Liver (tissue), 9 donors: ENCODE results near the gene FAM98B. TPM values are rescaled to one million over a fixed set of nuclear protein-coding genes. Genes with fewer than 3 reads are reported as not detected.

Experiments
- DNase-seq: peaks from one replicate; pipeline ENCODE4 v3.0.0-alpha.2; 2017; ENCODE audit warnings: low spot score
- H3K27ac ChIP-seq, 2 donors: one replicate each; pipeline ENCODE4 v1.7.0; 2013; ENCODE audit warnings: inconsistent platforms in 2 of 2, low read length in 2 of 2, control low read depth in 1 of 2, low read depth in 1 of 2, mild to moderate bottlenecking in 1 of 2
- H3K27me3 ChIP-seq, 4 donors: one replicate each; pipeline versions ENCODE4 v1.6.1 to v1.7.0; 2013; ENCODE audit warnings: low read length in 3 of 4, inconsistent platforms in 1 of 4, mild to moderate bottlenecking in 1 of 4, moderate library complexity in 1 of 4; ENCODE audit not compliant: control insufficient read depth in 4 of 4, insufficient read depth in 4 of 4
- H3K36me3 ChIP-seq, 4 donors: one replicate each; pipeline versions ENCODE4 v1.6.1 to v1.7.0; 2013; ENCODE audit warnings: low read length in 3 of 4, mild to moderate bottlenecking in 3 of 4, low read depth in 1 of 4, moderate library complexity in 1 of 4; ENCODE audit not compliant: control insufficient read depth in 4 of 4, insufficient read depth in 3 of 4
- H3K4me1 ChIP-seq, 4 donors: one replicate each; pipeline versions ENCODE4 v1.6.1 to v1.7.0; 2013; ENCODE audit warnings: low read length in 3 of 4, mild to moderate bottlenecking in 3 of 4, moderate library complexity in 1 of 4; ENCODE audit not compliant: control insufficient read depth in 4 of 4, insufficient read depth in 4 of 4
- H3K4me3 ChIP-seq, 3 donors: one replicate each; pipeline versions ENCODE4 v1.6.1 to v1.7.0; 2013; ENCODE audit warnings: low read length in 3 of 3, control low read depth in 1 of 3, low read depth in 1 of 3, mild to moderate bottlenecking in 1 of 3
- H3K9ac ChIP-seq, 2 donors: one replicate each; pipeline ENCODE4 v1.7.0; 2013; ENCODE audit warnings: low read length in 2 of 2, mild to moderate bottlenecking in 2 of 2, moderate library complexity in 2 of 2, control low read depth in 1 of 2, low read depth in 1 of 2
- H3K9me3 ChIP-seq, 4 donors: one replicate each; pipeline versions ENCODE4 v1.6.1 to v1.7.0; 2013; ENCODE audit warnings: low read length in 3 of 4; ENCODE audit not compliant: control insufficient read depth in 4 of 4
- EGR1 ChIP-seq, 2 donors: IDR thresholded peaks; 2 replicates each; pipeline ENCODE4 v1.6.1; 2016 to 2018; ENCODE audit warnings: antibody characterized with exemption in 2 of 2, low read depth in 2 of 2
- FOXA1 ChIP-seq: IDR thresholded peaks from 2 replicates; pipeline ENCODE4 v1.6.1; 2016; ENCODE audit warnings: antibody characterized with exemption
- FOXA2 ChIP-seq: IDR thresholded peaks from 2 replicates; pipeline ENCODE4 v1.6.1; 2016; ENCODE audit warnings: antibody characterized with exemption
- GABPA ChIP-seq, 2 donors: IDR thresholded peaks in 1 of 2; conservative IDR thresholded peaks in 1 of 2; 2 replicates each; pipeline ENCODE4 v1.6.1; 2016; ENCODE audit warnings: antibody characterized with exemption in 2 of 2, mild to moderate bottlenecking in 1 of 2, moderate library complexity in 1 of 2
- HNF4A ChIP-seq, 2 donors: conservative IDR thresholded peaks; 2 replicates each; pipeline ENCODE4 v1.6.1; 2016; ENCODE audit warnings: antibody characterized with exemption in 2 of 2, mild to moderate bottlenecking in 2 of 2
- HNF4G ChIP-seq: IDR thresholded peaks from 2 replicates; pipeline ENCODE4 v1.6.1; 2016; ENCODE audit warnings: antibody characterized with exemption
- JUND ChIP-seq, 2 donors: IDR thresholded peaks; 2 replicates each; pipeline ENCODE4 v1.6.1; 2016; ENCODE audit warnings: antibody characterized with exemption in 2 of 2
- NR2F2 ChIP-seq: IDR thresholded peaks from 2 replicates; pipeline ENCODE4 v1.6.1; 2016; ENCODE audit warnings: antibody characterized with exemption
- RAD21 ChIP-seq, 2 donors: IDR thresholded peaks; 2 replicates each; pipeline ENCODE4 v1.6.1; 2016; ENCODE audit warnings: antibody characterized with exemption in 2 of 2, mild to moderate bottlenecking in 2 of 2
- REST ChIP-seq: IDR thresholded peaks from 2 replicates; pipeline ENCODE4 v1.6.1; 2016; ENCODE audit warnings: antibody characterized with exemption, mild to moderate bottlenecking
- RXRA ChIP-seq, 2 donors: IDR thresholded peaks; 2 replicates each; pipeline ENCODE4 v1.6.1; 2017 to 2018; ENCODE audit warnings: antibody characterized with exemption in 2 of 2, mild to moderate bottlenecking in 1 of 2
- SP1 ChIP-seq: IDR thresholded peaks from 2 replicates; pipeline ENCODE4 v1.6.1; 2018; ENCODE audit warnings: antibody characterized with exemption, mild to moderate bottlenecking
- TAF1 ChIP-seq: conservative IDR thresholded peaks from 2 replicates; pipeline ENCODE4 v1.6.1; 2016; ENCODE audit warnings: antibody characterized with exemption, mild to moderate bottlenecking
- YY1 ChIP-seq: IDR thresholded peaks from 2 replicates; pipeline ENCODE4 v1.6.1; 2016; ENCODE audit warnings: antibody characterized with exemption, mild to moderate bottlenecking
- WGBS: extraction: QIAGEN DNeasy Blood & Tissue Kit; methylation state at CpG from one replicate; pipeline ENCODE4 v1.1.7; 2013; 5-methylcytosine and 5-hydroxymethylcytosine counted together
- polyA plus RNA-seq, 2 donors: library from polyadenylated mRNA; stranded (reverse) in 1 of 2; unstranded in 1 of 2; fragments of 200-250 nt in 1 of 2; fragments of >200 nt in 1 of 2; fragmentation: Nextera tagmentation in 1 of 2; extraction: Ambion mirVana in 1 of 2; gene quantifications; one replicate each; pipeline versions ENCODE4 v1.2.1 to v1.2.3, GENCODE V29; 2013 to 2015
- total RNA-seq, 2 donors: library from RNA; depleted of rRNA; stranded (reverse); fragments of >200 nt; gene quantifications; one replicate each; pipeline ENCODE4 v1.2.3, GENCODE V29; 2014
- TF ChIP-seq, protein P1 (sequence below): IDR thresholded peaks from 2 replicates; pipeline ENCODE4 v1.6.1; 2016; ENCODE audit warnings: antibody characterized with exemption
- TF ChIP-seq, protein P2 (sequence below): fragments of 150-350 bp; IDR thresholded peaks from 2 replicates; pipeline ENCODE4 v1.5.1; 2017; ENCODE audit warnings: improper control_type of control experiment, low read depth, low read length; ENCODE audit not compliant: missing input control
- TF ChIP-seq, protein P3 (sequence below): IDR thresholded peaks from 2 replicates; pipeline ENCODE4 v1.6.1; 2016; ENCODE audit warnings: antibody characterized with exemption
- TF ChIP-seq, protein P4 (sequence below): IDR thresholded peaks from 2 replicates; pipeline ENCODE4 v1.6.1; 2016; ENCODE audit warnings: antibody characterized with exemption
- donor health status: healthy.
- donor health status: healthy.
- donor health status: healthy.
- donor health status: healthy.
- donor health status: healthy.

Gene FAM98B
- total and polyA plus RNA-seq, 4 donors = 1.5 to 12.2 (median 4.3) TPM

DNA sequence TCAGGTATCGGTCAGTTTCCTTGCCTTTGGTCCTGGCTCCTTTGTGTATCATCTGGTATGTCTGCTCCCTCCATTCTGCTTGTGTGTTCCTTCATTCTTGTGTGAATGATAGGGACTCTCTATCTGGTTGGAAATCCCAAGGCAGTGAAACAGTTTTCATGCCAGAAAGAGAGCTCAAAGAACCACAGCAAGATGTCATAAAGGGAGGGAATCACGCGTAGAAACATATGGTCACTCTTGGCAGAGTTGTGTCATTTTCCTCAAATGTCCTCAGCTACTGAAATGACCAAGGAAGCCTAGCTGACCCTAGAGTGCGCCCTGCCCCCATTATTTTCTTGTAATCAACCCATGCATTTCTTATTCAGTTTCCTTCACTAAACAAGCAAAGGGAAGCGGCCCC lies 62.7 kb downstream of the FAM98B start (continued):
- TF ChIP-seq REST (no peak), RXRA (IDR thresholded peaks at IDR 0.05) (no peak), HNF4G (no peak), GABPA (IDR thresholded peaks at IDR 0.05 in 1 of 2, conservative IDR thresholded peaks at IDR 0.05 in 1 of 2) (no peak)

DNA sequence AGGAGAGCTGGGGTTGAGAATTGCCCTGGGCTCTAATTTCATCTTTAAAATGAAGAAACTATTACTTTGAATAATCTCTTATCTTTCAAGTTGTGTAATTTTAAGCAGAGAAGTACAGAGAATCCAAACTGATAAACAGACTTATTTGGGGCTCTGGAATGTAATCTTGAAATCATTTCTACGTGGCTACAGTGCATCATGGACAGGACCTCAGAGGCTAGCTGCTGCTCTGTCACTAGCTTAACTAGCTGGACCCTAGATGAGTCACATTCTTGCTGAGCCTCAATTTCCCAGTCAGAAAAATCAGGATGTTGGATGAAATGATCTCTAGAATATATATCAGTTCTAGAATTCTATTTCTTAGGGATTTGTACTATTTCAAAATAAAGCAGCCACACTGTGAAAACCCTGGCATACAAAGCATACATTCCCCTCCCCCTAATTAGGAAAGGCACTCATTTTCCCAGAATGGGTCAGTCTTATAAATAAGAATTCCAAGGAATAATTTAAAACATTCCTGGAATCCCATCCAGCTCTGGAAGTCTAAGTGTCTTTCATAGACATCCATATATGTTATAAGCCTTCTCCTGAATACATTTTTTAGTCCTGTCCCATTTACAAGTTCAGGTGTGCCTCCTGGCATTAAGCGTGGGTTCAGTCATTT lies 63.5 kb downstream of the FAM98B start:
- Histone ChIP-seq H3K4me1 (no peaks in the 10 kb centered on the region), H3K4me3 (no peak overlapping the region), H3K36me3 (no peaks in the 10 kb centered on the region), H3K27me3 (peaks cover 0 to 6% (median 1%) of the 10 kb centered on the region in 4 donors), H3K9ac (no peak overlapping the region), H3K27ac (no peak overlapping the region), H3K9me3 (no peaks in the 10 kb centered on the region)
- WGBS = 71% methylated on average over 2 of the region's 2 CpGs
- DNase-seq = no peak
- TF ChIP-seq TAF1 (no peak), EGR1 (IDR thresholded peaks at IDR 0.05; ENCODE audit: low read depth in 2 of 2) (no peak), RAD21 (IDR thresholded peaks at IDR 0.05) (no peak), RXRA (IDR thresholded peaks at IDR 0.05) (no peak), FOXA1 (no peak)
- TF ChIP-seq, protein P1, sequence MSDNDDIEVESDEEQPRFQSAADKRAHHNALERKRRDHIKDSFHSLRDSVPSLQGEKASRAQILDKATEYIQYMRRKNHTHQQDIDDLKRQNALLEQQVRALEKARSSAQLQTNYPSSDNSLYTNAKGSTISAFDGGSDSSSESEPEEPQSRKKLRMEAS = no peak

DNA sequence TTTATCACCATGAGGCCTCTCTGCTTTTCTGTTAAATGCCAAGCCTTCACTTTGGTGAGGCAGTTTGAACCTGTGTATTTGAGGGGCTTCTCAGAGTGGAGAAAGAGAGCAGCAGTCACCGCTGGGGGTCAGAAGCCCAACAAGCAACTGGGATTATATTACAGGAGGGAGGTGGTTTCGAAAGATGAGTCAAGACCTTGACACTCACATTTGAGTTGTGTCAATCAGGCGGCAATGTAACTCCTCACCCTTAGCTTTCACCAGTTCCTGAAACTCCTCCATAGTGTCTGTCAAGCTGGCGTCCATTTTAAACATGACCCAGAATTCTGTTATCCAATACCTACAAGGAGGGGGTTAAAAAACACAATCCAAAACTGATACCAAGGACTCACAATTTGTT lies 64.2 kb downstream of the FAM98B start:
- no peaks in the 10 kb centered on the region for H3K4me1 ChIP-seq
- H3K36me3 ChIP-seq = no peaks in the 10 kb centered on the region
- H3K27ac ChIP-seq = no peak overlapping the region
- peaks cover 0 to 6% (median 1%) of the 10 kb centered on the region in 4 donors for H3K27me3 ChIP-seq
- no peaks in the 10 kb centered on the region for H3K9me3 ChIP-seq
- H3K4me3 ChIP-seq = no peak overlapping the region
- H3K9ac ChIP-seq = no peak overlapping the region
- TF ChIP-seq, protein P2, sequence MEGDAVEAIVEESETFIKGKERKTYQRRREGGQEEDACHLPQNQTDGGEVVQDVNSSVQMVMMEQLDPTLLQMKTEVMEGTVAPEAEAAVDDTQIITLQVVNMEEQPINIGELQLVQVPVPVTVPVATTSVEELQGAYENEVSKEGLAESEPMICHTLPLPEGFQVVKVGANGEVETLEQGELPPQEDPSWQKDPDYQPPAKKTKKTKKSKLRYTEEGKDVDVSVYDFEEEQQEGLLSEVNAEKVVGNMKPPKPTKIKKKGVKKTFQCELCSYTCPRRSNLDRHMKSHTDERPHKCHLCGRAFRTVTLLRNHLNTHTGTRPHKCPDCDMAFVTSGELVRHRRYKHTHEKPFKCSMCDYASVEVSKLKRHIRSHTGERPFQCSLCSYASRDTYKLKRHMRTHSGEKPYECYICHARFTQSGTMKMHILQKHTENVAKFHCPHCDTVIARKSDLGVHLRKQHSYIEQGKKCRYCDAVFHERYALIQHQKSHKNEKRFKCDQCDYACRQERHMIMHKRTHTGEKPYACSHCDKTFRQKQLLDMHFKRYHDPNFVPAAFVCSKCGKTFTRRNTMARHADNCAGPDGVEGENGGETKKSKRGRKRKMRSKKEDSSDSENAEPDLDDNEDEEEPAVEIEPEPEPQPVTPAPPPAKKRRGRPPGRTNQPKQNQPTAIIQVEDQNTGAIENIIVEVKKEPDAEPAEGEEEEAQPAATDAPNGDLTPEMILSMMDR = no peak
- TF ChIP-seq EGR1 (IDR thresholded peaks at IDR 0.05; ENCODE audit: low read depth in 2 of 2) (no peak), RXRA (IDR thresholded peaks at IDR 0.05) (no peak), REST (no peak), RAD21 (IDR thresholded peaks at IDR 0.05) (no peak), FOXA1 (no peak), FOXA2 (no peak), SP1 (no peak), YY1 (no peak), JUND (IDR thresholded peaks at IDR 0.05) (no peak), TAF1 (no peak), GABPA (IDR thresholded peaks at IDR 0.05 in 1 of 2, conservative IDR thresholded peaks at IDR 0.05 in 1 of 2) (no peak), HNF4G (no peak), NR2F2 (no peak), HNF4A (conservative IDR thresholded peaks at IDR 0.05) (no peak)
- TF ChIP-seq, protein P1 = no peak
- TF ChIP-seq, protein P3, sequence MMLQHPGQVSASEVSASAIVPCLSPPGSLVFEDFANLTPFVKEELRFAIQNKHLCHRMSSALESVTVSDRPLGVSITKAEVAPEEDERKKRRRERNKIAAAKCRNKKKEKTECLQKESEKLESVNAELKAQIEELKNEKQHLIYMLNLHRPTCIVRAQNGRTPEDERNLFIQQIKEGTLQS = no peak
- TF ChIP-seq, protein P4, sequence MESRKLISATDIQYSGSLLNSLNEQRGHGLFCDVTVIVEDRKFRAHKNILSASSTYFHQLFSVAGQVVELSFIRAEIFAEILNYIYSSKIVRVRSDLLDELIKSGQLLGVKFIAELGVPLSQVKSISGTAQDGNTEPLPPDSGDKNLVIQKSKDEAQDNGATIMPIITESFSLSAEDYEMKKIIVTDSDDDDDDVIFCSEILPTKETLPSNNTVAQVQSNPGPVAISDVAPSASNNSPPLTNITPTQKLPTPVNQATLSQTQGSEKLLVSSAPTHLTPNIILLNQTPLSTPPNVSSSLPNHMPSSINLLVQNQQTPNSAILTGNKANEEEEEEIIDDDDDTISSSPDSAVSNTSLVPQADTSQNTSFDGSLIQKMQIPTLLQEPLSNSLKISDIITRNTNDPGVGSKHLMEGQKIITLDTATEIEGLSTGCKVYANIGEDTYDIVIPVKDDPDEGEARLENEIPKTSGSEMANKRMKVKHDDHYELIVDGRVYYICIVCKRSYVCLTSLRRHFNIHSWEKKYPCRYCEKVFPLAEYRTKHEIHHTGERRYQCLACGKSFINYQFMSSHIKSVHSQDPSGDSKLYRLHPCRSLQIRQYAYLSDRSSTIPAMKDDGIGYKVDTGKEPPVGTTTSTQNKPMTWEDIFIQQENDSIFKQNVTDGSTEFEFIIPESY = no peak
- DNase-seq = no peak
- 79% methylated on average over 4 of the region's 4 CpGs for WGBS
